ENCODE measurements around the gene RPS6KB2.

- TF ChIP-seq, protein P1, sequence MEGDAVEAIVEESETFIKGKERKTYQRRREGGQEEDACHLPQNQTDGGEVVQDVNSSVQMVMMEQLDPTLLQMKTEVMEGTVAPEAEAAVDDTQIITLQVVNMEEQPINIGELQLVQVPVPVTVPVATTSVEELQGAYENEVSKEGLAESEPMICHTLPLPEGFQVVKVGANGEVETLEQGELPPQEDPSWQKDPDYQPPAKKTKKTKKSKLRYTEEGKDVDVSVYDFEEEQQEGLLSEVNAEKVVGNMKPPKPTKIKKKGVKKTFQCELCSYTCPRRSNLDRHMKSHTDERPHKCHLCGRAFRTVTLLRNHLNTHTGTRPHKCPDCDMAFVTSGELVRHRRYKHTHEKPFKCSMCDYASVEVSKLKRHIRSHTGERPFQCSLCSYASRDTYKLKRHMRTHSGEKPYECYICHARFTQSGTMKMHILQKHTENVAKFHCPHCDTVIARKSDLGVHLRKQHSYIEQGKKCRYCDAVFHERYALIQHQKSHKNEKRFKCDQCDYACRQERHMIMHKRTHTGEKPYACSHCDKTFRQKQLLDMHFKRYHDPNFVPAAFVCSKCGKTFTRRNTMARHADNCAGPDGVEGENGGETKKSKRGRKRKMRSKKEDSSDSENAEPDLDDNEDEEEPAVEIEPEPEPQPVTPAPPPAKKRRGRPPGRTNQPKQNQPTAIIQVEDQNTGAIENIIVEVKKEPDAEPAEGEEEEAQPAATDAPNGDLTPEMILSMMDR (IDR thresholded peaks at IDR 0.05): no peak
- TF ChIP-seq EP300 (IDR thresholded peaks at IDR 0.05): no peak
- TF ChIP-seq POLR2AphosphoS5 (IDR thresholded peaks at IDR 0.05): peak; percentile 82 to 97 (median 92)
Observed at GRCh38 chr11:67428052-67429001, at the start of gene RPS6KB2.

All from suprapubic skin (tissue), 4 donors.